Mesodermal cell (in vitro differentiated cells): Measurements from ENCODE around the gene TMTC4.
"Not testable (repeated sequence)": the region's sequence is repeated elsewhere in the genome, so short reads cannot be mapped to it uniquely, and the experiment has no call there.

Source experiments
- H3K27ac ChIP-seq: 2 replicates; pipeline ENCODE4 v1.7.0; 2013; ENCODE audit warnings: mild to moderate bottlenecking, low read depth, low read length, moderate library complexity; ENCODE audit not compliant: severe bottlenecking
- H3K36me3 ChIP-seq: 2 replicates; pipeline ENCODE4 v1.7.1; 2013; ENCODE audit warnings: mild to moderate bottlenecking, low read length, moderate library complexity; ENCODE audit not compliant: control insufficient read depth, insufficient read depth
- H3K4me1 ChIP-seq: one replicate; pipeline ENCODE4 v1.7.1; 2013; ENCODE audit warnings: mild to moderate bottlenecking, low read length; ENCODE audit not compliant: insufficient read depth, control insufficient read depth, poor library complexity, severe bottlenecking
- H3K4me3 ChIP-seq: 2 replicates; pipeline ENCODE4 v1.7.0; 2013; ENCODE audit warnings: low read length, control low read depth, mild to moderate bottlenecking; ENCODE audit not compliant: insufficient read depth, poor library complexity, severe bottlenecking; ENCODE audit errors: extremely low read depth
- H3K9me3 ChIP-seq: 2 replicates; pipeline ENCODE4 v1.7.1; 2013; ENCODE audit warnings: mild to moderate bottlenecking, low read length, moderate library complexity; ENCODE audit not compliant: control insufficient read depth
- WGBS, 2 experiments: methylation state at CpG; one replicate each; pipeline ENCODE4 v1.1.5; 2013; ENCODE audit warnings: missing lambda C conversion rate in 2 of 2; ENCODE audit not compliant: insufficient coverage in 2 of 2; 5-methylcytosine and 5-hydroxymethylcytosine counted together

Gene TMTC4

GRCh38 chr13:100588331-100589177, 86.0 kb downstream of the TMTC4 start, which contains the start of gene GGACT:
Gene GGACT, minus strand, starts transcription at chr13:100588789. Its CDS starts 56,198 bp downstream, at chr13:100532591.
- peak within 1 kb of the TSS; percentile 56 for H3K4me3 ChIP-seq
- peak within 1 kb of the TSS; percentile 20 for H3K27ac ChIP-seq
- WGBS, 2 experiments: 8 to 13% methylated on average over 43 to 54 of the region's 82 CpGs
- H3K36me3 ChIP-seq: no peaks in the 10 kb centered on the region
- no peaks in the 10 kb centered on the region for H3K9me3 ChIP-seq
- H3K4me1 ChIP-seq: no peaks in the 10 kb centered on the region

GRCh38 chr13:100584896-100585295, 89.7 kb downstream of the TMTC4 start:
- no peaks in the 10 kb centered on the region for H3K36me3 ChIP-seq
- WGBS, 2 experiments: 87 to 94% methylated on average over 2 to 3 of the region's 5 CpGs
- peaks cover 5% of the 10 kb centered on the region for H3K9me3 ChIP-seq
- no peaks in the 10 kb centered on the region for H3K4me1 ChIP-seq
- H3K4me3 ChIP-seq: no peak overlapping the region
- H3K27ac ChIP-seq: no peak overlapping the region

- Histone ChIP-seq H3K4me1 (no peaks in the 10 kb centered on the region), H3K4me3 (no peak overlapping the region)
- WGBS, 2 experiments: no CpG with 5 or more reads among the region's 2 CpGs
Observed at GRCh38 chr13:100581504-100581903, 93.1 kb downstream of the TMTC4 start.

GRCh38 chr13:100581030-100581429, 93.6 kb downstream of the TMTC4 start:
- Histone ChIP-seq H3K4me3 (no peak overlapping the region), H3K36me3 (no peaks in the 10 kb centered on the region), H3K9me3 (peaks cover 5% of the 10 kb centered on the region), H3K4me1 (no peaks in the 10 kb centered on the region), H3K27ac (no peak overlapping the region)
- 82 to 88% methylated on average over 3 to 4 of the region's 4 CpGs for WGBS, 2 experiments

More at GRCh38 chr13:100581504-100581903, 93.1 kb downstream of the TMTC4 start:
- no peak overlapping the region for H3K27ac ChIP-seq
- H3K36me3 ChIP-seq: no peaks in the 10 kb centered on the region
- peaks cover 5% of the 10 kb centered on the region for H3K9me3 ChIP-seq

- Histone ChIP-seq H3K4me1 (no peaks in the 10 kb centered on the region), H3K27ac (no peak overlapping the region), H3K9me3 (peaks cover 5% of the 10 kb centered on the region), H3K4me3 (no peak overlapping the region), H3K36me3 (no peaks in the 10 kb centered on the region)
- WGBS, 2 experiments: 89 to 97% methylated on average over 6 to 10 of the region's 12 CpGs
Observed at GRCh38 chr13:100580045-100580444, 94.5 kb downstream of the TMTC4 start.

GRCh38 chr13:100577239-100577638, 97.4 kb downstream of the TMTC4 start:
- H3K36me3 ChIP-seq, H3K9me3 ChIP-seq, H3K4me1 ChIP-seq, H3K4me3 ChIP-seq, H3K27ac ChIP-seq: not testable (repeated sequence)
- no CpG with 5 or more reads among the region's 4 CpGs for WGBS, 2 experiments

- no peak overlapping the region for H3K4me3 ChIP-seq
- H3K4me1 ChIP-seq: no peaks in the 10 kb centered on the region
- no peaks in the 10 kb centered on the region for H3K36me3 ChIP-seq
- peaks cover 3% of the 10 kb centered on the region for H3K9me3 ChIP-seq
- WGBS, 2 experiments: 35% methylated on average over 2 of the region's 2 CpGs; no CpG with 5 or more reads in 1 of the 2 experiments
- no peak overlapping the region for H3K27ac ChIP-seq
Observed at GRCh38 chr13:100573121-100573520, 101.5 kb downstream of the TMTC4 start.

GRCh38 chr13:100566543-100566942, 108.1 kb downstream of the TMTC4 start:
- no peak overlapping the region for H3K27ac ChIP-seq
- H3K4me1 ChIP-seq: no peaks in the 10 kb centered on the region
- WGBS, 2 experiments: 84 to 96% methylated on average over 3 to 4 of the region's 6 CpGs
- H3K4me3 ChIP-seq: no peak overlapping the region
- no peaks in the 10 kb centered on the region for H3K36me3 ChIP-seq
- H3K9me3 ChIP-seq: peaks cover 6% of the 10 kb centered on the region

GRCh38 chr13:100565286-100565685, 109.3 kb downstream of the TMTC4 start:
- H3K36me3 ChIP-seq: no peaks in the 10 kb centered on the region
- 71 to 75% methylated on average over 7 to 8 of the region's 8 CpGs for WGBS, 2 experiments
- H3K4me3 ChIP-seq: no peak overlapping the region
- H3K4me1 ChIP-seq: no peaks in the 10 kb centered on the region
- H3K27ac ChIP-seq: no peak overlapping the region
- H3K9me3 ChIP-seq: peaks cover 6% of the 10 kb centered on the region

GRCh38 chr13:100564444-100565223, 110.0 kb downstream of the TMTC4 start:
- H3K36me3 ChIP-seq: no peaks in the 10 kb centered on the region
- no peaks in the 10 kb centered on the region for H3K4me1 ChIP-seq
- H3K4me3 ChIP-seq: no peak overlapping the region
- H3K9me3 ChIP-seq: peaks cover 6% of the 10 kb centered on the region
- H3K27ac ChIP-seq: no peak overlapping the region
- WGBS, 2 experiments: 88 to 100% methylated on average over 6 of the region's 13 CpGs
